ENCODE results near the gene SNAPC2.
"Not testable (repeated sequence)": the region's sequence is repeated elsewhere in the genome, so short reads cannot be mapped to it uniquely, and the experiment has no call there.

The SNAPC2 gene

GRCh38 chr19:7941895-7942596 is 21.9 kb downstream of the SNAPC2 start:
- DNase-seq = no peak

- peak; percentile 36 for DNase-seq
These were observed 22.9 kb downstream of the SNAPC2 start for GRCh38 chr19:7942981-7943443.

GRCh38 chr19:7943444-7944176 is 23.5 kb downstream of the SNAPC2 start, which contains the start of gene TIMM44:
TIMM44 (minus strand) TSS chr19:7943666; CDS start chr19:7943651, 15 bp downstream.
- DNase-seq = peak; percentile 100

GRCh38 chr19:7944177-7944761 is 24.1 kb downstream of the SNAPC2 start:
- peak; percentile 96 for DNase-seq

- DNase-seq = no peak
These were observed 27.8 kb downstream of the SNAPC2 start for GRCh38 chr19:7947939-7948338.

GRCh38 chr19:7953060-7953459 is 32.9 kb downstream of the SNAPC2 start:
- DNase-seq = no peak

- DNase-seq = no peak
These were observed 33.4 kb downstream of the SNAPC2 start for GRCh38 chr19:7953576-7953975.

GRCh38 chr19:7955696-7956095 is 35.6 kb downstream of the SNAPC2 start:
- DNase-seq = no peak

- no peak for DNase-seq
These were observed 39.1 kb downstream of the SNAPC2 start for GRCh38 chr19:7959211-7959610.

- not testable (repeated sequence) for DNase-seq
These were observed 40.9 kb downstream of the SNAPC2 start for GRCh38 chr19:7961082-7961481.

GRCh38 chr19:7961920-7962626 is 41.9 kb downstream of the SNAPC2 start:
- no peak for DNase-seq

GRCh38 chr19:7962644-7963268 is 42.6 kb downstream of the SNAPC2 start:
- DNase-seq = no peak

- DNase-seq = no peak
These were observed 43.4 kb downstream of the SNAPC2 start for GRCh38 chr19:7963566-7963965.

GRCh38 chr19:7965259-7965841 is 45.2 kb downstream of the SNAPC2 start:
- DNase-seq = no peak

- no peak for DNase-seq
These were observed 46.0 kb downstream of the SNAPC2 start for GRCh38 chr19:7965921-7966665.

GRCh38 chr19:7968008-7968795 is 48.1 kb downstream of the SNAPC2 start:
- no peak for DNase-seq

GRCh38 chr19:7968796-7969554 is 48.8 kb downstream of the SNAPC2 start:
- DNase-seq = no peak

- DNase-seq = no peak
These were observed 49.4 kb downstream of the SNAPC2 start for GRCh38 chr19:7969555-7969939.

GRCh38 chr19:7970716-7971448 is 50.7 kb downstream of the SNAPC2 start:
- peak; percentile 52 for DNase-seq
